Breast epithelium (tissue), 4 donors: ENCODE data around the gene SFMBT1. TPM values are rescaled to one million over a fixed set of nuclear protein-coding genes. Genes with fewer than 3 reads are reported as not detected.

ENCODE experiments used
- DNase-seq, 2 donors: peaks; one replicate each; pipeline ENCODE4 v3.0.0-alpha.2; 2019; ENCODE audit warnings: low spot score in 2 of 2
- H3K27ac ChIP-seq, 2 donors: fragments of 200-600 bp; sonication (generic) in 1 of 2; one replicate each; pipeline ENCODE4 v1.5.1; 2016 to 2019; ENCODE audit warnings: mild to moderate bottlenecking in 1 of 2
- H3K27me3 ChIP-seq, 2 donors: fragments of 200-600 bp; sonication (generic) in 1 of 2; one replicate each; pipeline versions ENCODE4 v1.5.1 to v1.6.0; 2017 to 2019; ENCODE audit warnings: control low read depth in 1 of 2, mild to moderate bottlenecking in 1 of 2
- H3K36me3 ChIP-seq: fragments of 200-600 bp; one replicate; pipeline ENCODE4 v1.5.1; 2019
- H3K4me1 ChIP-seq, 2 donors: fragments of 200-600 bp; sonication (generic); one replicate each; pipeline ENCODE4 v1.5.1; 2016 to 2019; ENCODE audit warnings: control low read depth in 1 of 2
- H3K4me3 ChIP-seq, 3 donors: fragments of 200-600 bp; sonication (generic); 1 replicate in 2 of 3; 2 replicates in 1 of 3; pipeline ENCODE4 v1.5.1; 2016 to 2019; ENCODE audit warnings: mild to moderate bottlenecking in 3 of 3, moderate library complexity in 2 of 3
- H3K9me3 ChIP-seq, 2 donors: fragments of 200-600 bp; sonication (generic) in 1 of 2; one replicate each; pipeline ENCODE4 v1.5.1; 2016 to 2019; ENCODE audit warnings: control low read depth in 1 of 2
- POLR2A ChIP-seq: fragments of 450-650 bp; IDR thresholded peaks from one replicate; pipeline ENCODE4 v1.6.1; 2016; ENCODE audit warnings: antibody characterized with exemption, mild to moderate bottlenecking, moderate library complexity
- POLR2AphosphoS5 ChIP-seq, 3 donors: sonication (generic); formaldehyde crosslinking; IDR thresholded peaks; one replicate each; pipeline ENCODE4 v1.6.1; 2017; ENCODE audit warnings: antibody characterized with exemption in 3 of 3
- intact Hi-C: fragments of 100-400 bp; cut with DNase I; formaldehyde crosslinking; loops from one replicate; pipeline ENCODE4 v1.15.1; 2023; ENCODE audit warnings: low total_unique reads
- total RNA-seq, 3 donors: library from RNA; depleted of rRNA; stranded (reverse); fragments of >200 nt; gene quantifications; one replicate each; pipeline ENCODE4 v1.1.0, GENCODE V29; 2016
- TF ChIP-seq, protein P1 (sequence below), 3 donors: fragments of 450-650 bp; IDR thresholded peaks; one replicate each; pipeline ENCODE4 v1.5.1; 2016 to 2017; ENCODE audit warnings: antibody characterized with exemption in 3 of 3, mild to moderate bottlenecking in 3 of 3, moderate library complexity in 3 of 3

SFMBT1 gene
- total RNA-seq, 3 donors from 2014 or later = 17.9 to 35.1 (median 30.2) TPM

GRCh38 chr3:52886049-52886730 is 159.7 kb downstream of the SFMBT1 start:
- H3K4me1 ChIP-seq = no peaks in the 10 kb centered on the region

DNA sequence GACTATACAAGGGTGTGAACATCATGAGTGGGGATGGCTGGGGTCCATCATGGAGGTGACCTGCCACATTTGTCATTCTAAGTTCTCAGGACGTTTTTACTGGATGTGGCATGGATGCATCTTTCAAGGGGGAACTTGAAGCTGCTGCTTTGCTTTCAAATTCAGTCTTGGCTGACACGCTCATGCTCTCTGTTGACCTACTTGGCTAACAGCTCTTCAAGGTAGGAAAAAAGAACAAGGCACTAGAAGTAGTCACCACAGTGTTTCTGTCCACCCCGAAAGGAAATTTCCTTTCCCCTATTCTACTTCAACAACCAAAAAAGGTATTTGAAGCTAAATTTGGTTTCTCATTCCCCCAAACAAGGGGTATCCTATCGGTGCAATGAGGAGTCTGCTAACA is 163.5 kb downstream of the SFMBT1 start:
- intact Hi-C loops = no loop called here
- H3K4me3 ChIP-seq = no peak overlapping the region
- no peak overlapping the region for H3K27ac ChIP-seq
- H3K27me3 ChIP-seq = no peaks in the 10 kb centered on the region
- H3K36me3 ChIP-seq = no peaks in the 10 kb centered on the region
- no peak for TF ChIP-seq POLR2AphosphoS5 (IDR thresholded peaks at IDR 0.05)
- TF ChIP-seq POLR2A = no peak
- TF ChIP-seq, protein P1, sequence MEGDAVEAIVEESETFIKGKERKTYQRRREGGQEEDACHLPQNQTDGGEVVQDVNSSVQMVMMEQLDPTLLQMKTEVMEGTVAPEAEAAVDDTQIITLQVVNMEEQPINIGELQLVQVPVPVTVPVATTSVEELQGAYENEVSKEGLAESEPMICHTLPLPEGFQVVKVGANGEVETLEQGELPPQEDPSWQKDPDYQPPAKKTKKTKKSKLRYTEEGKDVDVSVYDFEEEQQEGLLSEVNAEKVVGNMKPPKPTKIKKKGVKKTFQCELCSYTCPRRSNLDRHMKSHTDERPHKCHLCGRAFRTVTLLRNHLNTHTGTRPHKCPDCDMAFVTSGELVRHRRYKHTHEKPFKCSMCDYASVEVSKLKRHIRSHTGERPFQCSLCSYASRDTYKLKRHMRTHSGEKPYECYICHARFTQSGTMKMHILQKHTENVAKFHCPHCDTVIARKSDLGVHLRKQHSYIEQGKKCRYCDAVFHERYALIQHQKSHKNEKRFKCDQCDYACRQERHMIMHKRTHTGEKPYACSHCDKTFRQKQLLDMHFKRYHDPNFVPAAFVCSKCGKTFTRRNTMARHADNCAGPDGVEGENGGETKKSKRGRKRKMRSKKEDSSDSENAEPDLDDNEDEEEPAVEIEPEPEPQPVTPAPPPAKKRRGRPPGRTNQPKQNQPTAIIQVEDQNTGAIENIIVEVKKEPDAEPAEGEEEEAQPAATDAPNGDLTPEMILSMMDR (IDR thresholded peaks at IDR 0.05) = no peak
- no peak for DNase-seq
- no peaks in the 10 kb centered on the region for H3K9me3 ChIP-seq
- no peaks in the 10 kb centered on the region for H3K4me1 ChIP-seq

More at GRCh38 chr3:52886049-52886730, 159.7 kb downstream of the SFMBT1 start:
- Histone ChIP-seq H3K27ac (no peak overlapping the region), H3K27me3 (no peaks in the 10 kb centered on the region), H3K36me3 (no peaks in the 10 kb centered on the region), H3K9me3 (no peaks in the 10 kb centered on the region), H3K4me3 (no peak overlapping the region)
- TF ChIP-seq, protein P1 (IDR thresholded peaks at IDR 0.05) = no peak
- TF ChIP-seq POLR2A = no peak
- TF ChIP-seq POLR2AphosphoS5 (IDR thresholded peaks at IDR 0.05) = no peak
- intact Hi-C loops = no loop called here
- no peak for DNase-seq

GRCh38 chr3:52881871-52882270 is 164.0 kb downstream of the SFMBT1 start:
- Histone ChIP-seq H3K36me3 (no peaks in the 10 kb centered on the region), H3K4me3 (no peak overlapping the region), H3K27me3 (no peaks in the 10 kb centered on the region), H3K9me3 (no peaks in the 10 kb centered on the region), H3K27ac (no peak overlapping the region), H3K4me1 (no peaks in the 10 kb centered on the region)
- intact Hi-C loops = no loop called here
- TF ChIP-seq, protein P1 (IDR thresholded peaks at IDR 0.05) = no peak
- TF ChIP-seq POLR2AphosphoS5 (IDR thresholded peaks at IDR 0.05) (no peak), POLR2A (no peak)
- DNase-seq = no peak

- TF ChIP-seq POLR2AphosphoS5 (IDR thresholded peaks at IDR 0.05) = no peak
- no peak for TF ChIP-seq POLR2A
- TF ChIP-seq, protein P1 (IDR thresholded peaks at IDR 0.05) = no peak
- intact Hi-C loops = no loop called here
- Histone ChIP-seq H3K27ac (no peak overlapping the region), H3K9me3 (no peaks in the 10 kb centered on the region), H3K27me3 (no peaks in the 10 kb centered on the region), H3K36me3 (no peaks in the 10 kb centered on the region), H3K4me3 (no peak overlapping the region), H3K4me1 (no peaks in the 10 kb centered on the region)
- DNase-seq = no peak
Measured at GRCh38 chr3:52880474-52880873, 165.4 kb downstream of the SFMBT1 start.

GRCh38 chr3:52880047-52880446 is 165.8 kb downstream of the SFMBT1 start:
- Histone ChIP-seq H3K27me3 (no peaks in the 10 kb centered on the region), H3K27ac (no peak overlapping the region), H3K4me1 (no peaks in the 10 kb centered on the region), H3K9me3 (no peaks in the 10 kb centered on the region), H3K4me3 (no peak overlapping the region), H3K36me3 (no peaks in the 10 kb centered on the region)
- TF ChIP-seq POLR2AphosphoS5 (IDR thresholded peaks at IDR 0.05) (no peak), POLR2A (no peak)
- TF ChIP-seq, protein P1 (IDR thresholded peaks at IDR 0.05) = no peak
- DNase-seq = no peak
- intact Hi-C loops = no loop called here
